OCI-LY3 (cell line): ENCODE results near the gene INPP5J.

ENCODE experiments used
- H2AFZ ChIP-seq: fragments of 200-600, 300-600 bp; shearing (Covaris generic); 2 replicates; pipeline ENCODE4 v1.6.0; 2014; ENCODE audit warnings: antibody characterized with exemption, low read depth, low read length
- H3K27ac ChIP-seq: fragments of 200-600, 300-600 bp; sonication (generic); 2 replicates; pipeline ENCODE4 v1.5.1; 2014; ENCODE audit warnings: mild to moderate bottlenecking, low read length, moderate library complexity, mixed read lengths
- H3K27me3 ChIP-seq: fragments of 200-600, 300-600 bp; sonication (generic); 2 replicates; pipeline ENCODE4 v1.6.1; 2014; ENCODE audit warnings: low read depth, low read length, mixed read lengths
- H3K36me3 ChIP-seq: fragments of 200-600, 300-600 bp; sonication (generic); replicated peaks from 2 replicates; pipeline ENCODE3; 2014; ENCODE audit warnings: low read depth, low read length, mixed read lengths
- H3K4me1 ChIP-seq: fragments of 300-600, 200-600 bp; sonication (generic); 2 replicates; pipeline ENCODE4 v1.6.1; 2014; ENCODE audit warnings: low read length, mixed read lengths
- H3K4me2 ChIP-seq: fragments of 200-600, 300-600 bp; sonication (generic); 2 replicates; pipeline ENCODE4 v1.6.1; 2014; ENCODE audit warnings: low read length, mixed read lengths
- H3K4me3 ChIP-seq: fragments of 300-600, 200-600 bp; sonication (generic); 2 replicates; pipeline ENCODE4 v1.5.1; 2014; ENCODE audit warnings: antibody characterized with exemption, mild to moderate bottlenecking, low read length, moderate library complexity
- H3K79me2 ChIP-seq: fragments of 300-600, 200-600 bp; shearing (Covaris generic); 2 replicates; pipeline ENCODE4 v1.6.1; 2014; ENCODE audit warnings: mild to moderate bottlenecking, low read length, mixed read lengths
- H3K9ac ChIP-seq: fragments of 300-600, 200-600 bp; shearing (Covaris generic); 2 replicates; pipeline ENCODE4 v1.6.0; 2014; ENCODE audit warnings: mild to moderate bottlenecking, low read length, moderate library complexity
- H3K9me3 ChIP-seq: fragments of 200-600, 300-600 bp; shearing (Covaris generic); 2 replicates; pipeline ENCODE4 v1.6.1; 2014; ENCODE audit warnings: low read length, mixed read lengths; ENCODE audit not compliant: insufficient read depth
- H4K20me1 ChIP-seq: fragments of 200-600, 300-600 bp; sonication (generic); 2 replicates; pipeline ENCODE4 v1.6.1; 2016; ENCODE audit warnings: low read length, mixed read lengths; ENCODE audit not compliant: insufficient read depth
- CTCF ChIP-seq: fragments of 200-600, 300-600 bp; sonication (generic); IDR thresholded peaks from 2 replicates; pipeline ENCODE4 v1.5.1; 2014; ENCODE audit warnings: antibody characterized with exemption, low read length, low read depth
- EZH2phosphoT487 ChIP-seq: fragments of 200-600 bp; shearing (Covaris generic); IDR thresholded peaks from 2 replicates; pipeline ENCODE4 v1.6.1; 2018; ENCODE audit warnings: antibody characterized with exemption, mixed run types, low read depth

INPP5J gene

GRCh38 chr22:31155422-31155821 lies 32.7 kb downstream of the INPP5J start:
- no peak overlapping the region for H3K4me2 ChIP-seq
- no peak overlapping the region for H3K4me3 ChIP-seq
- no peak overlapping the region for H3K27ac ChIP-seq
- H2AFZ ChIP-seq: no peak overlapping the region
- TF ChIP-seq EZH2phosphoT487 (no peak), CTCF (no peak)
- H3K79me2 ChIP-seq: peaks cover 2% of the 10 kb centered on the region
- no peaks in the 10 kb centered on the region for H4K20me1 ChIP-seq
- H3K36me3 ChIP-seq: no peaks in the 10 kb centered on the region
- peaks cover 4% of the 10 kb centered on the region for H3K4me1 ChIP-seq
- H3K9ac ChIP-seq: no peak overlapping the region
- H3K9me3 ChIP-seq: no peaks in the 10 kb centered on the region
- H3K27me3 ChIP-seq: no peaks in the 10 kb centered on the region

GRCh38 chr22:31160328-31160978 lies 37.7 kb downstream of the INPP5J start:
- H2AFZ ChIP-seq: peak overlapping the region; percentile 23; the same call in 1 of the 2 replicates
- H3K4me3 ChIP-seq: peak overlapping the region; percentile 94
- no peaks in the 10 kb centered on the region for H4K20me1 ChIP-seq
- H3K9me3 ChIP-seq: no peaks in the 10 kb centered on the region
- peak overlapping the region; percentile 75 for H3K9ac ChIP-seq
- TF ChIP-seq EZH2phosphoT487 (no peak), CTCF (no peak)
- H3K4me1 ChIP-seq: peaks cover 12% of the 10 kb centered on the region
- H3K4me2 ChIP-seq: peak overlapping the region; percentile 92
- peaks cover 21% of the 10 kb centered on the region for H3K79me2 ChIP-seq
- no peak overlapping the region for H3K27ac ChIP-seq
- peaks cover 3% of the 10 kb centered on the region for H3K36me3 ChIP-seq
- no peaks in the 10 kb centered on the region for H3K27me3 ChIP-seq

- Histone ChIP-seq H3K4me2 (peak overlapping the region; percentile 92; the same call in 1 of the 2 replicates), H4K20me1 (no peaks in the 10 kb centered on the region), H3K79me2 (peaks cover 23% of the 10 kb centered on the region), H3K9me3 (no peaks in the 10 kb centered on the region), H3K9ac (no peak overlapping the region), H3K27ac (no peak overlapping the region), H3K4me1 (peaks cover 12% of the 10 kb centered on the region), H3K36me3 (peaks cover 9% of the 10 kb centered on the region), H2AFZ (no peak overlapping the region), H3K27me3 (no peaks in the 10 kb centered on the region), H3K4me3 (0 out of 2 replicates have a peak overlapping the region, but pooled peaks have one; percentile 94)
- TF ChIP-seq EZH2phosphoT487 (no peak), CTCF (no peak)
Observed at GRCh38 chr22:31161386-31161785, 38.6 kb downstream of the INPP5J start.

- H3K9ac ChIP-seq: no peak overlapping the region
- H3K79me2 ChIP-seq: peaks cover 23% of the 10 kb centered on the region
- H3K27ac ChIP-seq: no peak overlapping the region
Observed at GRCh38 chr22:31162015-31162765, 39.4 kb downstream of the INPP5J start.

More at GRCh38 chr22:31162015-31162765, 39.4 kb downstream of the INPP5J start:
- H3K27me3 ChIP-seq: no peaks in the 10 kb centered on the region
- TF ChIP-seq EZH2phosphoT487 (no peak), CTCF (no peak)
- no peak overlapping the region for H3K4me3 ChIP-seq
- H3K36me3 ChIP-seq: peaks cover 9% of the 10 kb centered on the region
- no peak overlapping the region for H2AFZ ChIP-seq
- H3K4me2 ChIP-seq: no peak overlapping the region
- H3K9me3 ChIP-seq: no peaks in the 10 kb centered on the region
- peaks cover 12% of the 10 kb centered on the region for H3K4me1 ChIP-seq
- no peaks in the 10 kb centered on the region for H4K20me1 ChIP-seq
